HepG2 (cell line): Measurements from ENCODE around the gene UQCRFS1. TPM values are rescaled to one million over a fixed set of nuclear protein-coding genes. Genes with fewer than 3 reads are reported as not detected.

Experiments used
- ATAC-seq: fragments of 200-7000 bp; cut with Tn5 transposase; 3 replicates; pipeline ENCODE4 v1.9.1; 2020; ENCODE audit warnings: mild to moderate bottlenecking, moderate library complexity
- BruUV-seq: library from RNA; stranded (reverse); fragments of 400-500 nt; replicated peaks from 2 replicates; lab custom pipeline; 2021; lab: Mats Ljungman, UMichigan
- CTCF ChIA-PET: fragments of 300-600 bp; formaldehyde crosslinking; extraction: SDS; loops from one replicate; lab custom pipeline; 2021; ENCODE audit warnings: low total read pairs, inconsistent platforms, low intra/inter-chr PET ratio; lab: Yijun Ruan, JAX
- POLR2A ChIA-PET: fragments of 350-600 bp; sonication (Branson Sonifier 250); formaldehyde crosslinking; loops from one replicate; lab custom pipeline; 2020; ENCODE audit warnings: antibody characterized with exemption, inconsistent platforms; lab: Yijun Ruan, JAX
- DNase-seq: peaks from one replicate; pipeline ENCODE4 v3.0.0-alpha.2; 2015; ENCODE audit warnings: low spot score
- FAIRE-seq: peaks from 3 replicates; lab custom pipeline; 2011; peaks lifted over from hg19 to GRCh38; lab: Jason Lieb, UNC
- H2AFZ ChIP-seq: one replicate; pipeline ENCODE4 v1.6.1; 2011; ENCODE audit warnings: low read length, inconsistent platforms
- H3K27ac ChIP-seq: fragments of 300-600 bp; 3 replicates; pipeline ENCODE4 v1.8.0; 2011; ENCODE audit warnings: mixed run types, mild to moderate bottlenecking, mixed read lengths, low read length, inconsistent platforms; ENCODE audit not compliant: insufficient read depth; ENCODE audit errors: extremely low read length
- H3K27me3 ChIP-seq, 2 experiments: fragments of 200-600 bp in 1 of 2; 2 replicates in 1 of 2; 3 replicates in 1 of 2; pipeline versions ENCODE4 v1.6.0 to v1.8.0; 2011; ENCODE audit warnings: low read length in 2 of 2, mild to moderate bottlenecking in 2 of 2, moderate library complexity in 2 of 2, inconsistent platforms in 1 of 2; ENCODE audit not compliant: insufficient read depth in 2 of 2, control insufficient read depth in 1 of 2
- H3K36me3 ChIP-seq, 2 experiments: fragments of 200-600 bp in 1 of 2; replicated peaks in 1 of 2; 2 replicates in 1 of 2; 3 replicates in 1 of 2; pipeline versions ENCODE4 v1.5.1 to v1.8.0; 2011; ENCODE audit warnings: low read length in 2 of 2, inconsistent platforms in 1 of 2; ENCODE audit not compliant: insufficient read depth in 2 of 2, control insufficient read depth in 1 of 2
- H3K4me1 ChIP-seq: 2 replicates; pipeline ENCODE4 v1.5.1; 2012; ENCODE audit warnings: low read length, inconsistent platforms; ENCODE audit not compliant: insufficient read depth
- H3K4me2 ChIP-seq: 2 replicates; pipeline ENCODE4 v1.6.0; 2011; ENCODE audit warnings: low read depth, low read length, inconsistent platforms
- H3K4me3 ChIP-seq, 3 experiments: fragments of 200-600 bp in 1 of 3; sonication (generic), shearing (Covaris generic) in 1 of 3; replicated peaks in 1 of 3; 2 replicates each; pipeline ENCODE4 v1.5.1; 2011 to 2016; ENCODE audit warnings: low read length in 3 of 3, inconsistent platforms in 2 of 3, low read depth in 2 of 3, mild to moderate bottlenecking in 2 of 3, control low read depth in 1 of 3, mixed read lengths in 1 of 3; ENCODE audit not compliant: insufficient read depth in 1 of 3
- H3K79me2 ChIP-seq: one replicate; pipeline ENCODE4 v1.6.1; 2011; ENCODE audit warnings: low read length, inconsistent platforms; ENCODE audit not compliant: insufficient read depth
- H3K9ac ChIP-seq: 2 replicates; pipeline ENCODE4 v1.6.0; 2011; ENCODE audit warnings: mild to moderate bottlenecking, low read depth, low read length, inconsistent platforms; ENCODE audit not compliant: insufficient read depth
- H3K9me3 ChIP-seq: 2 replicates; pipeline ENCODE4 v1.5.1; 2012; ENCODE audit warnings: mild to moderate bottlenecking, low read length
- H4K20me1 ChIP-seq: 2 replicates; pipeline ENCODE4 v1.6.0; 2011; ENCODE audit warnings: inconsistent platforms, mild to moderate bottlenecking, low read length, moderate library complexity; ENCODE audit not compliant: insufficient read depth
- BHLHE40 ChIP-seq: IDR thresholded peaks from 2 replicates; pipeline ENCODE4 v1.6.1; 2011; ENCODE audit warnings: low read length, improper control_type of control experiment
- MTA3 ChIP-seq: sonication (generic); formaldehyde crosslinking; IDR thresholded peaks from 2 replicates; pipeline ENCODE4 v1.4.0; 2020; ENCODE audit warnings: missing genetic modification reagents
- PHF20 ChIP-seq: sonication (generic); formaldehyde crosslinking; IDR thresholded peaks from 2 replicates; pipeline ENCODE4 v1.5.0; 2020; ENCODE audit warnings: mild to moderate bottlenecking, missing genetic modification reagents
- REPIN1 ChIP-seq: sonication (generic); formaldehyde crosslinking; IDR thresholded peaks from 2 replicates; pipeline ENCODE4 v1.8.0; 2022; ENCODE audit warnings: missing genetic modification reagents, low read depth, mild to moderate bottlenecking, borderline replicate concordance
- RFX1 ChIP-seq: fragments of 450-650 bp; IDR thresholded peaks from 2 replicates; pipeline ENCODE4 v1.6.1; 2017
- SAP130 ChIP-seq: IDR thresholded peaks from 2 replicates; pipeline ENCODE4 v1.6.1; 2016; ENCODE audit warnings: low read depth
- SOX6 ChIP-seq, 2 experiments: fragments of 450-650 bp in 1 of 2; sonication (generic) in 1 of 2; formaldehyde crosslinking in 1 of 2; IDR thresholded peaks; 2 replicates each; pipeline versions ENCODE4 v1.4.0 to v1.6.1; 2017 to 2020; ENCODE audit warnings: antibody characterized with exemption in 1 of 2, mild to moderate bottlenecking in 1 of 2, missing genetic modification reagents in 1 of 2
- ZNF138 ChIP-seq: sonication (generic); formaldehyde crosslinking; IDR thresholded peaks from 2 replicates; pipeline ENCODE4 v1.5.0; 2020; ENCODE audit warnings: mild to moderate bottlenecking, low read depth, missing genetic modification reagents
- ZNF513 ChIP-seq: sonication (generic); formaldehyde crosslinking; conservative IDR thresholded peaks from 2 replicates; pipeline ENCODE4 v1.5.0; 2020; ENCODE audit warnings: missing genetic modification reagents
- ZNF605 ChIP-seq: sonication (generic); formaldehyde crosslinking; IDR thresholded peaks from 2 replicates; pipeline ENCODE4 v1.8.0; 2022; ENCODE audit warnings: mild to moderate bottlenecking, missing genetic modification reagents
- ZNF615 ChIP-seq: sonication (generic); formaldehyde crosslinking; IDR thresholded peaks from 2 replicates; pipeline ENCODE4 v1.5.0; 2020; ENCODE audit warnings: mild to moderate bottlenecking, missing genetic modification reagents, borderline replicate concordance
- ZNF629 ChIP-seq: sonication (generic); formaldehyde crosslinking; conservative IDR thresholded peaks from 2 replicates; pipeline ENCODE4 v1.5.0; 2020; ENCODE audit warnings: missing genetic modification reagents
- ZNF639 ChIP-seq: conservative IDR thresholded peaks from 2 replicates; pipeline ENCODE4 v1.6.1; 2018; ENCODE audit warnings: missing genetic modification reagents
- ZNF670 ChIP-seq: sonication (generic); formaldehyde crosslinking; IDR thresholded peaks from 2 replicates; pipeline ENCODE4 v1.8.0; 2022; ENCODE audit warnings: mild to moderate bottlenecking, missing genetic modification reagents, borderline replicate concordance
- ZNF691 ChIP-seq: sonication (generic); formaldehyde crosslinking; IDR thresholded peaks from 2 replicates; pipeline ENCODE4 v1.4.0; 2020; ENCODE audit warnings: missing genetic modification reagents, low read depth, mild to moderate bottlenecking, borderline replicate concordance
- WGBS: methylation state at CpG from one replicate; pipeline ENCODE4 v1.1.6; 2017; ENCODE audit warnings: low lambda C conversion rate; 5-methylcytosine and 5-hydroxymethylcytosine counted together
- in situ Hi-C: cut with HindIII; loops from 2 replicates; pipeline ENCODE4 v1.10.0; 2017; ENCODE audit warnings: low pct_unique_long_range_greater_than_20kb; ENCODE audit not compliant: extremely low pct_ligation_motif_present
- intact Hi-C: fragments of 100-400 bp; cut with micrococcal nuclease; formaldehyde crosslinking; loops from one replicate; pipeline ENCODE4 v1.10.0; 2022; ENCODE audit not compliant: unreplicated experiment
- polyA plus RNA-seq, 8 experiments: library from polyadenylated mRNA; depleted of rRNA in 3 of 8; stranded (reverse) in 7 of 8; unstranded in 1 of 8; fragments of >200 nt; fragmentation: Illumina TruSeq in 4 of 8; extraction: Trizol in 4 of 8; gene quantifications; 2 replicates each; pipeline versions ENCODE4 v1.2.1 to v1.2.3, GENCODE V29; 2011 to 2016; ENCODE audit warnings: low read depth in 4 of 8, missing spikeins in 1 of 8, mixed read lengths in 1 of 8; ENCODE audit not compliant: insufficient read depth in 1 of 8
- total RNA-seq, 5 experiments: library from RNA; depleted of rRNA; stranded (reverse); fragments of >200 nt; fragmentation: Illumina TruSeq; extraction: Trizol; gene quantifications; 2 replicates each; pipeline ENCODE4 v1.2.3, GENCODE V29; 2016; ENCODE audit warnings: low read depth in 1 of 5

Gene UQCRFS1
- total and polyA plus RNA-seq, 2 of the 13 experiments (the other 11 are each of a cell fraction or from before 2014, with no cell fraction given): 49.5 to 51.1 TPM

- in situ Hi-C loops (no loop called here), intact Hi-C loops (no loop called here)
- WGBS: 5% methylated on average over 2 of the region's 2 CpGs
- ATAC-seq (no peak), FAIRE-seq (no peak), DNase-seq (no peak)
- CTCF ChIA-PET: no interaction called here
- no peaks in the 10 kb centered on the region for H3K4me1 ChIP-seq
- POLR2A ChIA-PET: no interaction called here
- H3K4me2 ChIP-seq: no peak overlapping the region
- H3K27me3 ChIP-seq: no peaks in the 10 kb centered on the region
- no peaks in the 10 kb centered on the region for H4K20me1 ChIP-seq
- no peaks in the 10 kb centered on the region for H3K36me3 ChIP-seq
- H3K27ac ChIP-seq: no peak overlapping the region
- H3K4me3 ChIP-seq: no peak overlapping the region
- no peak overlapping the region for H3K9ac ChIP-seq
- no TSS peak for BruUV-seq
- H3K9me3 ChIP-seq: no peaks in the 10 kb centered on the region
- no peak overlapping the region for H2AFZ ChIP-seq
- H3K79me2 ChIP-seq: no peaks in the 10 kb centered on the region
- no peak for TF ChIP-seq ZNF639 (CRISPR knock-in tag)
- no peak for TF ChIP-seq REPIN1 (CRISPR knock-in tag)
- TF ChIP-seq ZNF691: no peak
- no peak for TF ChIP-seq BHLHE40
- no peak for TF ChIP-seq ZNF513 (CRISPR knock-in tag)
- TF ChIP-seq MTA3: no peak
- TF ChIP-seq PHF20: no peak
- no peak for TF ChIP-seq RFX1
- TF ChIP-seq SAP130 (CRISPR knock-in tag): no peak
- no peak for TF ChIP-seq SOX6 (IDR thresholded peaks at IDR 0.05)
- no peak for TF ChIP-seq SOX6 (CRISPR knock-in tag; IDR thresholded peaks at IDR 0.05)
- no peak for TF ChIP-seq ZNF615
- no peak for TF ChIP-seq ZNF629 (CRISPR knock-in tag)
- TF ChIP-seq ZNF670 (CRISPR knock-in tag): no peak
- no peak for TF ChIP-seq ZNF605 (CRISPR knock-in tag)
- no peak for TF ChIP-seq ZNF138 (CRISPR knock-in tag)
Measured at GRCh38 chr19:29256516-29256915, 43.6 kb upstream of the UQCRFS1 start.
